ENCODE data around the gene COL4A2.

The COL4A2 gene

DNA sequence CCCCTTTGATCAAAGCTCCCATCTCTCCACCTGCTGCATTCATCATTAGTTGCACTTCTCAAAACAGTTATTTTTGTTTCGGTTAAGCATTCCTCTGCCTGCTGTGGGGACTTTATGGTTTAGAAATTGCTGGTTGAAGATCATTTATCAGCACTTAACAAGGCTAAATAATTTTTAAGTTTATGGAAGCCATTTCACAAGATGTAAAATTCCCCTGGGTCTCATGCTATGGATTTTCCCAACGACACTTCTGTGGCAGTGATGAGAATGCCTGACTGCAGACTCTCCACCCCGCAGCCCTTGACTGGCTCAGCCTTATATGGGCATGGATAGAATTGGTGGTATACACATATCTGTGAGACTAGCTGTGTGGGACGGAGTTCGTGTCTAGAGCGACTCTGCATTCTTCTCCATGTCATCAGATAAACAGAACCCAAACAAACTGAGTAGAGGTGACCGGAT, 52.8 kb downstream of the COL4A2 start:
- no peak for DNase-seq

DNA sequence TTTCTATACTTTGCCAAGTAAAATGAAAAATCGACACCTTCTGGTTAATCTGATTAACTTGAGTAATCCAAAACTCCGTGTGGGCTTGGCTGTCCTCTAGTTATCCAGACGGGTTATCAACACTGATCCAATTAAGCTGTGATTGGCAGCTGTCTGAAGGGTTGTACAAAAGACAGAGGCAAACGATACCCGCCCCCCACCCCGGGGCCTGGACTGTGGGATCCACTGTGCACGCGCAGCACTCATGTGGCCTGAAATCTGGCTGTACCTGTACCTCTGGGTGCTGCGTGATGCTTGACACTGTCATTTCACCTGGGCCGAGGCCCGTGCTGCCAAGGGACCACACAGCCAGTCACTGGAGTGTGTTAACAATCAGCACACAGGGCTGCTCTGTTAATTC, 53.5 kb downstream of the COL4A2 start:
- no peak for DNase-seq

DNA sequence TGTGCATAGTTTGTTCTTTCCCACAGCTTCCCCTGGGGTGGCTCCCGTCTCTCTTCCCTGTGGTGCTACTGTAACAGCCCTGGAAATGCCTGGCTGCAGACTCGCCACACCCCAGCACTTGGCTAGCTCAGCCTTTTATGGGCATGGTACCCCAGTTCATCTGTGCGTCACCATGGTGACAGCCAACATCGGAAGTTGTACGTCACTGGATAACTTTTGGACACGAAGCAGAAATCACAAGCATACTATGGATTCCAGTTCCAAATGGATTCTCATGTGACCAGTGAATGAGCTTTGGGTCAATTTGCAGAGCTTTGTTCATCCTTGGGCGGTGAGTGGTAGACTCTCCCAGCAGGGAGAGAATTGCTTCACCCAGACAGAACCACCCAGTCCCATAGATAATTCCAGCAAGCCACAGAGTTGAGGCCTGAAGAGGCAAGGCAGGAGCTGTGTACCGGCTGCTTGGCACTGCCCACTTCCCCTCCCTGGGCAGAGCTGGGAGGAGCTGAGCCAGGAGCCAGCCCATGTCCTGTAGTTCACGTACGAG, 54.4 kb downstream of the COL4A2 start:
- no peak for DNase-seq

DNA sequence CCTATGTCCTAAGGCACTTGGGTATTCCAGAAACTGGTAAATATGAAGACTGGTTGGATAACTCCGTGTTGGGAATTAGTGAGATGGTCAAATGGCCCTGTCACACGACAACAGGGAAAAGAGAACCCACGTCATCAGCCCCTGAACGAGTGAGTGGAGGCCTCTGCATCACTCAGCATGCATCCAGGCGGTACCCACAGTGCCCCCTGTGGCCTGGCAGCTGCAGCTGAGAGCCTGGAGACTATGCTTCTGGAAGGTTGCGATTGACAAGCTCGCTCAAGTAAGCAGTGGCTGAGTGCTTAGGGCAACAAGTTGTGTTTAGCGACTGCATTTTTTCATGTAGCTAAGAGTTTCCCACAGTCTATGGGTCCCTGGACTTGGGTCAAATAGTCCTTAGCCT, 55.9 kb downstream of the COL4A2 start:
- DNase-seq = no peak

DNA sequence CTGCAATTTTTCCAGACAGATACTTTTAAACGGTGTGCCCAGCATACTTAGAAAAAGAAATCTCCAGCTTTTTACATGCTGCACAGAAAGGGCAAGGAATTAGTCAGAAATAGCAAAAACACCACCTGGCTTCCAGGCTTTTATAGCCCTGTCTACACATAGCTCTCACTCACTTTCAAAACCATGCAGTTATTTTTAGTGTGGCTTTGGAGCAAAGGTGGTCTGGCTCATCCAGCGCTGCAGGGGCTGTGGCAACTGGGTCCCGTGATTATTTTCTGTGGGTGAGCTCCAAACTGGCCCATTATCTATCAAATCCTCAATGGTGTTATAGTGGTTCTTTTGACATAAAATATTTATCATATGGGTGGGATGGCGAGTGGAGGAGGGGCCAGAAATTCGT, 57.0 kb downstream of the COL4A2 start:
- no peak for DNase-seq

DNA sequence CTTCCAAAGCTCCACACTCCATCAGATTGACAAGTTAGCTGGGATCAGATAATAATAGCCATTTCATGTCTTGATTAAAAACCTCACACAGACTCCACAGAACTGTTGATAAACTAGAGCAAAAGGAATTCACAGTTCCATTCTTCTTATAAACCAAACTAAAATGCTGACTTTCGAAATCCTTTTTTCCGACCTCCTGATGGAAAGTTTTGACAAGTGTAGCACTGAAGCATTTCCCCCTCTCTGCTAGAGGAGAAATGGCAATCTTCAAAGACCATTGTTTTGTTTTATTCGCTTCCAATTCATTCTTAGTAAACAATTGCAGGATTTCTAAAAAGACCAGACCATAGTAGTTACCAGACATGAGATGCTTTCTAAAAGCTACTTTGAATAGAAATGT, 58.8 kb downstream of the COL4A2 start:
- DNase-seq = no peak

DNA sequence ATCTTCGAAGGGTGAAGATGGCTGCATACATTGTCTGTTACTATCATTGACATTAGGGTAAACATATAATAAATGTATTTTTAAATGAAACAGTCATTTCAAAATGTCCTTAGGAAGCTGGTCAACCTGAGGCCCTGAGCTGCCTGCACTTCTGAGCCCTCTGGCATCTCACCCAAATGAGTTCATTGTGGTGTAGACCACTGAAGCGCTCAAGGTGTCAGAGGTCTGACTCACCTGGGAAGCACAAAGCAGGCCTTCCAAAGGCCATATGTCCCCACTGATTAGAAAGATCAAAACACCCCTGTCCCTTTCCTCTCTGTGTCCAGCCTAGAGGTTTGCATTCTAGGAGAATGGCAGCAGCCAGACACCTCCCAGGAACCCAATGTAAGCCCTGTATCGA, 59.6 kb downstream of the COL4A2 start:
- DNase-seq = no peak

DNA sequence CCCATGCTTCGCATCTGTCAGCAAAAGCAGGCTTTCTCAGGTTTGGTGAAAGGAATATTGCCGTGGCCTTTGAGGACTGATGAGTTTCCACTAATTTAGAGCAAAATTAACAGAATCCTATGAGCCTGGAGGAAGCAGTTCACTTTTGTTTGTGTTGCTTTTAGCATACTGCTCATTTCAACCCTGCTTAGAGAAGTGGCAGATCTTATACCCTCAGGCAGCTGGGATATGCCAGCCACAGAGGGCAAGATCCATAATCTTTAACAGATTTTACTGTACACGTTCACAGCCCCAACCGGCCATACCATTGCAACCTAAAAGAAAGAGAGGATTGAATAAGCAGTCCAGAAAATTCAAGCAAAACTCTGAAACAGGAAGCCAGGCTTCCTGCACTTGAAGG, 60.5 kb downstream of the COL4A2 start:
- no peak for DNase-seq

DNA sequence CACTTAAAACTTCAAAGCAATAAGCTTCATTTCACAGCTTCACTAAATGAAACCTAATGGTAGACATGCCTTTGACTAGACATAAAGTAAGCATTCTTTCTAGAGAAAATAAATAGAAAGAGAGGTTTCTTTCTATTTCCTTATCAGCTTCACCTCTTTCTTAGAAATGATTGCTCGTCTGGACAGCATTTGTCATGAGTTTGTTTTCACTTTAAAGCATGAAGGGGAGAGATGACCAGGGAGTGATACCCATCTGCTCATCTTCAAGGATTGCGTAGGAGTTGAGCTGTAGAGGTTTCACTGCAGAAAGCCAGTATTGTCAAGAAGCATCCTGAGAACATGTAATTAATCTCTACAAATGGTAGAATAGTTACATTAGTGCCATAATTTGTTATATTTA, 61.3 kb downstream of the COL4A2 start:
- no peak for DNase-seq

DNA sequence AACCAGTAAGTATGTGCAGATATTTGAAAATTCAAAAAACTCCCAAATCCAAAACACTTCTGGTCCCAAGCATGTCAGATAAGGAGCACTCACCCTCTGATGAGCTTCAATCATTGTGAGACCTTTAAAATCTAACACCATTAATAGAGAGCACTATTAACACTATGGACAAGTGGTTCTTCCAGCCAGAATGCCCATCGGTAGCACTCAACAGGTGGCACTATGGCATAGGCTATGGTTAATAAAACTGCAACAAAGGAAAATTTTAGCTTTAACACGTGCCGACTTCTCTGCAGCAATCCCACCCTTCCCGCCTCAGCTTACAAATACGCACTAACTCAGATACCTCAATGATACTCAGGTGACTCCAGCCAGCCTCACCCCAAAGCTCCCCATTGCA, 62.3 kb downstream of the COL4A2 start:
- no peak for DNase-seq

DNA sequence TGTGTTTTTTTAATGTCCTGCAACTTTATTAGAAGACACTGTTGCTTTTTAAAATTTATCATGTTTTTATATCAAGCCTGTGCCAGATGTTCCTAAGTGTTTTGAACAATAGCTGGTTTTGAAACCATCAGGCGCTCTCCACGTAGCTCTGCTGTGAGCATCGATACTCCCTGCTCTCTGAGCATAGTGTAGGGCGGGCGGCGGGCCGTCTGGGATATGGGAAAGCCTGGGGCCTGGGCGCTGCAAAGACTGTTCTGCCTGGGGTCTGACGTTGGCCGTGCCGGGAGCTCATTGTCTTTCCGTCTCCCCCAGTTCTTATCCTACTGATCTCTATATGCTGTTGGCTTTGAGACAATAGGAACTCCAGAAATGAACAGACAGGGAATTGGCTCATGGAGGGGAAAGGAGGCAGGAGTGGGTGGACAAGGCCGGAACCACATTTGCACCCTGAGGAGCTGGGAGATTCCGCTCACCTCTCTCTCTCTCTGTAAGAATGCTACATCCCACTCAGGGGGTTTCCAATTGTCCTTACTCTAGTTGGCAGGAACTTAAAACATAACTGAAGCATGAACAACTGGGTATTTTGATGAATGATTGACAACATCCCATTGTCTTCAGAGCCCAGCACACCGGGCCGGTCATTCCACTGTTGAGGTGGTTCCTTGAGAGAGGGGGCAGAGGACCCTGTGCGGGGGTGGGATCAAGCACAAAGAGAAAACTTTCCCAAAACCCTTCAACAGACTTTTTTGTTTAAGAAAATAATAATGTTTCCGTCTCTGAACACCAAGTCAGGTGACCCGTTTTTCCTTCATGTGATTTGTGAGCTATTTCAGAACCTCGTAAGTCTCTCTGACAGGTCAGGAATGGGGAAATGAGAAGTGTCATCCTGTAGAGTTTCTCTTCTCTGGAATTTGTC, 64.7 kb downstream of the COL4A2 start:
- DNase-seq = no peak

DNA sequence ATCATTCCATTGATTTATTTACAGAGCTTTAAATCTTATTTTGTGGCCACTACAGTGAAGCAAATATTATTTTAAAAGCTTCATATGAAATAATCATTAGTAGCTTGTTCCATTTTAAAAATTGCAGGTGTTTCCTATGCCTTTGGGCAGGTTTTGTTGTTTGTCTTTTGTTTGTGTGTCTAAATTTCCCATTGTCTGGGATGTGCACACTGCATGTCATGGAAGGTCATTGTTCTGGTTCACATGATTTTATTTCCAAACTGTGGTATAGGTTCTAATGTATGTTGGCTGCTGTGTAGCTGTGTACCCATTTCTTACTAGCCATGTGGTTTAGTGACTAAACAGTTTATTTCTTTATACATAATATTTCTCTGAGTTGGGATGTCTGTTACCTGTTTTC, 65.6 kb downstream of the COL4A2 start:
- DNase-seq = no peak

DNA sequence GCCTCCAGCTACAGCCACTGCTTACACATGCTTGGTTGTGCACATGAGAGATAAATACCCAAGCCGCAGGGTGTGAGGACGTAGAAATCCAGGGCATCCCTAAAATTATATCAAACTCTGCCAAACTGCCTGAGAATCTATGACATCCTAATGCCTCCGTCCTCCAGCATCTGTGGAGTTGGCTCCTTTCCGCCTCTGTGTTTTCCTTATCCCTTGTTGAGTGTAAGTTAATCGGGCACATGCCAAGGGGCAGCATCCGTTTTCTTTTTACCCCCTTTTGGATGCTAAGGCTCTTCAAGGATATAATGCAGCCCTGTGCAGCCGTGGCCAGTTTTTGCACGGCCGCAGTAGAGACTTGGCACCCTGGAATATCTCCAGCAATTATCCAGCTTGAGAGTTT, 66.5 kb downstream of the COL4A2 start:
- no peak for DNase-seq

DNA sequence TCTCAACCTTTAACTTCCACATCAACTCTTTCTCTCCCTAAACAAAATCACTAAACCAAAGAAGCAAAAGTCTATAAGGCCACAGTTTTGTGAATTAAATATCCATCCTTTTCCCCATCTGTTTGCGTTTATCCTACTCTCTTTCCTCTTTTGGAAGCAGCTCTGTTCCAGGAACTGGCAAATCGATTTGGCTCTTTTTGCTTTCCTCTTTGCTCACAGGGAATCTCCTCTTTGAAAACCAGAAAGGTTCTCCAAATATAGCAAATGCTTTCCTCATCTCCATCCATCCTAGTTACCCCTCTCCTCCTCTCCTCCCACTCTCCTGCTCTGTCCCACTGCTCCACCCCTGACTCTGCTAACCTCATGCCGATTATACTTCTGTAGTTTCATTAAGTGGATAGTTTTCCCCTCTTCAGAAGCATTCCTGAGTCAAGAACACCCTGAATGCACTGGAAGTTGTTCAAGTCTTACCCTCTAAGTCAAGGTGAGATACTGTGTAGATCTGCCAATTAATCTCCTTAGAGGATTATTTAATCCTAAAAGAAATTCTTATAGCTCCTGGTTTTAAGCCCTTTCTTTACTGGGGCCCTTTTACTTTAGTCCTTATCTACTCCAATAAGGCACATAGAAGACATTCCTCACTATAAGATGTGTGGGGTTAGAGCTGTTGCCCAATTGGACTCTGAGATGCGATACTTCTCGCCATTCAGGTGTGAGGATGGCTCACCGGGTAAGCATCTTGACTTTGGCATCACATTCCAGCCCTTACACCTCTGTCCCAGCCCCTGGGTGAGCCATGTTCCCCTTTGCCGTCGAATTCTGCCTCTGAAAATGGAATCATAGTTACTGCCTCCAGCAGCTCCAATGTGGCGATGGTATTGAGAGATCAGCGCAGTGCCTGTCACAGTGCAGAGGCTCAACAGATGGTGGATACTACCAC, 67.6 kb downstream of the COL4A2 start:
- DNase-seq = no peak

DNA sequence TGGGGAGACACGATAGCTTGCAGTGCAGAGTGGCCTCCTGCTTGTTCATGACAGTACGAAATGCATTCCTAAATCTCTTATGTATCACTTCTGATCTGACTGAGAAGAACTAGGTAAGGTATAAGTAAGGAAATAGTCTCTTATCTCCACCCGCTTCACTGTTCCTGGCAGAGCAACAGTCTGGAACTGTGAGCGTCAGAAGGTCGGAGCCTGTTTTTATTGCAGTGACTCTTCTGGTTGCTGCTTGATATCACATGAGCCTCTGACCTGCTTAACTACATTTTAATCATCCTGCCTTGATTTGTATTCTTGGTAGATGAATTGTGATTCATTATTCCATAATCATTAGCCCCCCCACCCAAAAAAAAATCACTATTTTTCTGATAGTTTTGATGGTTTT, 69.0 kb downstream of the COL4A2 start:
- no peak for DNase-seq

DNA sequence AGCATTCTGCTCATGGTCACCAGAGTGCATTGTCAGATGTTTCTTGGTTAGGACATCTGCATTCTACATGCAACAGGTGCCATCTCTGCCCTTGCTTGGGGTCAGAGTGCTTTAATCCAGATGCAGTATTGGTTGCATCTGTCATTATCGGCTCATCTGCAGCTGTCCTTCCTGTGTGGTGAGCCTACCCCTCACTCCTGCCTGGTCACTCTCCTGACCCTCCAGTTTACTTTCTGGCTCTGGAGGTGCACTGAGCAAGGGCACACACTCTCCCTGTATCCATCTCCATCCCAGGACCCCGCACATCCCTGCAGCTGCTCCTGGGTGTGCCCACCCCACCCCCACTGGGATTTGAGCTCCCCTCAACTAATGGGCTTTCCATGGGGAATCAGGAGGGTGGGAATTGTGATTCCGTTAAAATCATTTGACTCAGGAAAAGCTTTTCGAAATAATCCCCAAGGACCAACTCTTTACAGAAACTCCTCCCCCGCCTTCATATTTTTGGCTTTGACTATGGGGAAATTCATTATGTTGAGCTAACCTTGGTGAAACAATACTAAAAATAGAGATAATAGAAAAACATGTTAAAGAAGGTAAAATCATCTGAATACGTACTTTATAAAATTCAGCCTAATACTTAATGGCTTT, 70.2 kb downstream of the COL4A2 start:
- no peak for DNase-seq

DNA sequence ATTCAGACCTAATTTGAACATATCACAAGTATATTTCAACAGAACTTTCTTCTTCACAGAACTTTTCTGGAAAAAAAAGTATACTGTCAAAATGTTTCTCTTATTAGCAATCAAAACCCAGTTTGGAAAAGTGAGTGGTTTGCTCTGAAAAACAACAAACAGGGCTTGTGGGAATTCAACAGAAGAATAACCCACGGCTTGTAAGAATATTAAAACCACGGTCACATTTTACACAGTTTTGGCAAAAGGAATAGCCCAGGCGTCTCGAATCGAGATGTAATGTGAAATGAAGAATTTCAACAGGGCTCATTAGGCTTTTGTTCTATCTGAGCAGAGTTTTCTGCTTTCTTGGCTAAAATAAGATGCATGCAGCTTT, 70.7 kb downstream of the COL4A2 start:
- no peak for DNase-seq

DNA sequence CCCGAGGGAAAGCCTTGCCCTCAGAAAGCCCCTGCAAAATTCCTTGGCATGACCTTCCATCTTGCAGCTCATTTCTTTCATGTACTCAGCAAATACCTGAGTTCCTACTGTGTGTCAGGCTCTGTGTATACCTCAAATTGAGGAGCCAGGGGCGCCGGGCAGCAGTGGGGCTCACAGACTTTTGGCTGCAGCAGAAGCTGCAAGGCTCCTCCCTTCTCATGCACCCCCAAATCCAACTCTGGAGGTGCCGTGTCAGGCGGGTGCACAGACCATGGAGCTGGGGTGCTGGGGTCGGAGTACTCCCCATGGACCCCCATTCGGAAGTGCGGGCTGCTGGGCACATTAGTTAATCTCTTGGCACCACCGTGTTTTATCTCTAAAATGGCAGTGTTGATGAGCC, 72.3 kb downstream of the COL4A2 start:
- DNase-seq = no peak

DNA sequence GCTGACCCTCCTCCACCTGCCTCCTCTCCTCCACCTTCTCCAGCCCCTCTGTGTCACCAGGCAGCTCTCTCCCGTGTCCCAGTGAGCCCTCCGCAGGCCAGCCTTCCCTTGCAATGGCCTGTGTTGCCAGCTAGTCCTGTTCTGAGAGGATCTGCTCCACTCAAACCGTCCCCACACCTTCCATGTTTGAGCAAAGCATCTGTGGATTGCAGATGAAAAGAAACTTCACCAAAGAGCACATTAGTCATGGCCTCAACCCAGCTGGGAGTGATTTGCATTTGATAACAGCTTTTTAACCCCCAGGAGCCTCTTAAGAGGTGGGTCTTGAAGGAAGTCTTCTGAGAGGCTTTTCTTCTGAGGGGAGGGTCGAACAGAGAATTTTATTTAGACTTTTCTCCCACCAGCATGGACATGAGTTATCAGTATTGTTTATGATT, 72.8 kb downstream of the COL4A2 start:
- DNase-seq = no peak

DNA sequence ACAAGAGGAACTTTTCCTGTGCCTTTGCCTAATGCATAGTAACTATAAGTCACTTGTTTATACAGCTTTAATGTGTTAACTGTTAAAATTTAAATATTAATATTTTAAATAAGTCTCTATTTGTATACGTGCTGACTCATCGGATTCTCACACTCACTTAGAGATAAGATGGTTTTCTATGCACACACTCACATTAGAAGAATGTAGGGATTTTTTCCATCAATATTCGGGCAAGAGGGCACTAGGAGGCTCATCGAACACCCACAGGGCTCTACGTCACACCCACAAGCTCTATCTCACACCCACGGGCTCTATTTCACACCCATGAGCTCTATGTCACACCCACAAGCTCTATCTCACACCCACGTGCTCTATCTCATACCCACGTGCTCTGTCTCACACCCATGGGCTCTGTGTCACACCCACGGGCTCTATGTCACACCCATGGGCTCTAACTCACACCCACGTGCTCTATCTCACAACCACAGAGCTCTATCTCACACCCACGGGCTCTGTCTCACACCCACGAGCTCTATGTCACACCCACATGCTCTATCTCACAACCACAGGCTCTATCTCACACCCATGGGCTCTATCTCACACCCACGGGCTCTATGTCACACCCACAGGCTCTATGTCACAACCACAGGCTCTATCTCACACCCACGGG, 73.4 kb downstream of the COL4A2 start:
- no peak for DNase-seq

DNA sequence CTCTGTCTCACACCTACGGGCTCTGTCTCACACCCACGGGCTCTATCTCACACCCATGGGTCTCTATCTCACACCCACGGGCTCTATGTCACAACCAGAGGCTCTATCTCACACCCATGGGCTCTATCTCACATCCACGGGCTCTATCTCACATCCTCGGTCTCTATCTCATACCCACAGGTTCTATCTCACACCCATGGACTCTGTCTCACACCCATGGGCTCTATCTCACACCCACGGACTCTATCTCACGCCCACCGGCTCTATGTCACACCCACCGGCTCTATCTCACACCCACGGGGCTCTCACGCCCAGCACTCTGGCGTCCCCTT, 73.9 kb downstream of the COL4A2 start:
- DNase-seq = no peak

DNA sequence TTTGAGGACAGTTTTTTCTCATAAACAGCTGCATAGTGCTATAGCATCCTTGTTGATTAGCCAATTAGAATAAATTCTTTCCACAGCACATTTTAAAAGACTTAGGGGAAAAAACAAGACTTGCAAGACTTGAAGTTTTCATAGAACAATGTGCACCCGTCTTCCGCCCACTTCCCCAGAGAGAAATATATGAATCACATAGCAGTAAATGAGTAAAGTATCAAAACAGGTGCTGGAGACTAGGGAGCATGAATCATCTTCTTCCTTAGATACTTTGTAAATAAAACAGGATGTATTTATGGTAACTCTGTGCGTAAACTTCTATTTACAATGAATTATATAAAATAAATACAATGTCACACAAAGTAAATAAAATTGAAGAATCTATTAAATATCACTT, 75.1 kb downstream of the COL4A2 start:
- no peak for DNase-seq

DNA sequence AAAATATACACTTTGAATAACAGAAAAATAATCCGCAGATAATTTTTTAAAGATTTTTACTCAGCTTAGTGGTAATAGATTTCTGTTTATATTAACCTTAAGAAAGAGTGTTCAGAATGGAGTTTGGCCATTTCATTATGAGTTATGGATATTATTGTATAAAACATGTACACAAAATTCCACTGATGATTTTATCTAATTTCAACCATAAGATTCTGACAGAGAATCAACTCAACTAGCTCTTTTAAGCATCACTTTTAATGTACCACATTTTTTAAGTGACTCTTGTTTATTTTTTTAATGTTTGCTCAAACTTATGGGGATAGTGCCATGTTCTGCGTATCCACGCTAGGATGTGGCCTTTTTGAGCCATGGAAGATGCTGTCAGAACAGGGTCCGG, 75.7 kb downstream of the COL4A2 start:
- no peak for DNase-seq
